Endothelial cell of umbilical vein (primary cell): ENCODE results near the gene RPS5.

Experiments used
- FOS ChIP-seq: IDR thresholded peaks from 2 replicates; pipeline ENCODE4 v1.6.1; 2011; ENCODE audit warnings: mild to moderate bottlenecking, low read length, moderate library complexity, borderline replicate concordance; ENCODE audit not compliant: insufficient read depth
- MYC ChIP-seq: IDR thresholded peaks from one replicate; pipeline ENCODE4 v1.6.1; 2011; ENCODE audit warnings: mild to moderate bottlenecking, low read depth, low read length
- POLR2A ChIP-seq: IDR thresholded peaks from 2 replicates; pipeline ENCODE4 v1.6.1; 2012; ENCODE audit warnings: low read depth, mild to moderate bottlenecking, control low read depth, low read length
- TF ChIP-seq, protein P1 (sequence below), 2 donors: IDR thresholded peaks; 1 replicate in 1 of 2; 2 replicates in 1 of 2; pipeline ENCODE4 v1.5.1; 2011; ENCODE audit warnings: low read length in 2 of 2, mild to moderate bottlenecking in 2 of 2, moderate library complexity in 2 of 2, control low read depth in 1 of 2, inconsistent platforms in 1 of 2, low read depth in 1 of 2; ENCODE audit not compliant: insufficient read depth in 1 of 2; ENCODE audit errors: extremely low read depth in 1 of 2

DNA sequence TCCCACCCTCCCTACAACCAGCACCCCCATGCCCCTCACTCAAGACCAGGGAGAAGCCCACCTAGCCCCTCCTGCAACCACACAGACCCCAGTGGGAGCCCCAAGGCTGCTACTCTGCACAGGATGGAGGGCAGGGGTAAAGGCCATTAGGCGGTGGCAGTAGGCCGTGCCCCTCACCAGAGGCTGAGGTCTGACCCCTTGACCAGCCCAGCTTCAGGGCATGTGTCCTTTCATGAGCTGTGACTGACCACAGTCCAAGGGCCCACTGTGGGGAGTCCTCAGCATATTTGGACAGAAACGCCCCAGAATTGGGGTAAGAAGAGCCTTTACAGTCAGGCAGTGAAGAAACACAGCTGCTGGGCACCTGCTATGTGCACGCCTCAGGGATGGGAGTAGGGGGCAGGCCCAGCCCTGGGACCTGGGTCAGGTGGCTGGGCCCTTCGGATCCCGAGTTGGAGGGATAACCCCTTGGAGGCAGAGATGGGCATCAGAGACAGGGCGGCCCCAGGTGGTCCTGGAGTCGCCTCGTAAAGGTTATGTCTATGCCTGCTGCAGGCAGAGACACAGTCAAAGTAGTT is 1.7 kb upstream of the RPS5 start:
- TF ChIP-seq FOS, result no peak
- TF ChIP-seq, protein P1, sequence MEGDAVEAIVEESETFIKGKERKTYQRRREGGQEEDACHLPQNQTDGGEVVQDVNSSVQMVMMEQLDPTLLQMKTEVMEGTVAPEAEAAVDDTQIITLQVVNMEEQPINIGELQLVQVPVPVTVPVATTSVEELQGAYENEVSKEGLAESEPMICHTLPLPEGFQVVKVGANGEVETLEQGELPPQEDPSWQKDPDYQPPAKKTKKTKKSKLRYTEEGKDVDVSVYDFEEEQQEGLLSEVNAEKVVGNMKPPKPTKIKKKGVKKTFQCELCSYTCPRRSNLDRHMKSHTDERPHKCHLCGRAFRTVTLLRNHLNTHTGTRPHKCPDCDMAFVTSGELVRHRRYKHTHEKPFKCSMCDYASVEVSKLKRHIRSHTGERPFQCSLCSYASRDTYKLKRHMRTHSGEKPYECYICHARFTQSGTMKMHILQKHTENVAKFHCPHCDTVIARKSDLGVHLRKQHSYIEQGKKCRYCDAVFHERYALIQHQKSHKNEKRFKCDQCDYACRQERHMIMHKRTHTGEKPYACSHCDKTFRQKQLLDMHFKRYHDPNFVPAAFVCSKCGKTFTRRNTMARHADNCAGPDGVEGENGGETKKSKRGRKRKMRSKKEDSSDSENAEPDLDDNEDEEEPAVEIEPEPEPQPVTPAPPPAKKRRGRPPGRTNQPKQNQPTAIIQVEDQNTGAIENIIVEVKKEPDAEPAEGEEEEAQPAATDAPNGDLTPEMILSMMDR (IDR thresholded peaks at IDR 0.05; ENCODE audit: extremely low read depth in 1 of 2, insufficient read depth in 1 of 2, low read depth in 1 of 2, low read length in 2 of 2), result no peak
- no peak for TF ChIP-seq POLR2A
- no peak for TF ChIP-seq MYC
